HepG2 (cell line): ENCODE data around the gene SHISA4. TPM values are rescaled to one million over a fixed set of nuclear protein-coding genes. Genes with fewer than 3 reads are reported as not detected.

Source experiments
- ATAC-seq: fragments of 200-7000 bp; cut with Tn5 transposase; 3 replicates; pipeline ENCODE4 v1.9.1; 2020; ENCODE audit warnings: mild to moderate bottlenecking, moderate library complexity
- BruUV-seq: library from RNA; stranded (reverse); fragments of 400-500 nt; replicated peaks from 2 replicates; lab custom pipeline; 2021; lab: Mats Ljungman, UMichigan
- CTCF ChIA-PET: fragments of 300-600 bp; formaldehyde crosslinking; extraction: SDS; loops from one replicate; lab custom pipeline; 2021; ENCODE audit warnings: low total read pairs, inconsistent platforms, low intra/inter-chr PET ratio; lab: Yijun Ruan, JAX
- POLR2A ChIA-PET: fragments of 350-600 bp; sonication (Branson Sonifier 250); formaldehyde crosslinking; loops from one replicate; lab custom pipeline; 2020; ENCODE audit warnings: antibody characterized with exemption, inconsistent platforms; lab: Yijun Ruan, JAX
- DNase-seq: peaks from one replicate; pipeline ENCODE4 v3.0.0-alpha.2; 2015; ENCODE audit warnings: low spot score
- FAIRE-seq: peaks from 3 replicates; lab custom pipeline; 2011; peaks lifted over from hg19 to GRCh38; lab: Jason Lieb, UNC
- H2AFZ ChIP-seq: one replicate; pipeline ENCODE4 v1.6.1; 2011; ENCODE audit warnings: low read length, inconsistent platforms
- H3K27ac ChIP-seq: fragments of 300-600 bp; 3 replicates; pipeline ENCODE4 v1.8.0; 2011; ENCODE audit warnings: mixed run types, mild to moderate bottlenecking, mixed read lengths, low read length, inconsistent platforms; ENCODE audit not compliant: insufficient read depth; ENCODE audit errors: extremely low read length
- H3K27me3 ChIP-seq, 2 experiments: fragments of 200-600 bp in 1 of 2; 2 replicates in 1 of 2; 3 replicates in 1 of 2; pipeline versions ENCODE4 v1.6.0 to v1.8.0; 2011; ENCODE audit warnings: low read length in 2 of 2, mild to moderate bottlenecking in 2 of 2, moderate library complexity in 2 of 2, inconsistent platforms in 1 of 2; ENCODE audit not compliant: insufficient read depth in 2 of 2, control insufficient read depth in 1 of 2
- H3K36me3 ChIP-seq, 2 experiments: fragments of 200-600 bp in 1 of 2; replicated peaks in 1 of 2; 2 replicates in 1 of 2; 3 replicates in 1 of 2; pipeline versions ENCODE4 v1.5.1 to v1.8.0; 2011; ENCODE audit warnings: low read length in 2 of 2, inconsistent platforms in 1 of 2; ENCODE audit not compliant: insufficient read depth in 2 of 2, control insufficient read depth in 1 of 2
- H3K4me1 ChIP-seq: 2 replicates; pipeline ENCODE4 v1.5.1; 2012; ENCODE audit warnings: low read length, inconsistent platforms; ENCODE audit not compliant: insufficient read depth
- H3K4me2 ChIP-seq: 2 replicates; pipeline ENCODE4 v1.6.0; 2011; ENCODE audit warnings: low read depth, low read length, inconsistent platforms
- H3K4me3 ChIP-seq, 3 experiments: fragments of 200-600 bp in 1 of 3; sonication (generic), shearing (Covaris generic) in 1 of 3; replicated peaks in 1 of 3; 2 replicates each; pipeline ENCODE4 v1.5.1; 2011 to 2016; ENCODE audit warnings: low read length in 3 of 3, inconsistent platforms in 2 of 3, low read depth in 2 of 3, mild to moderate bottlenecking in 2 of 3, control low read depth in 1 of 3, mixed read lengths in 1 of 3; ENCODE audit not compliant: insufficient read depth in 1 of 3
- H3K79me2 ChIP-seq: one replicate; pipeline ENCODE4 v1.6.1; 2011; ENCODE audit warnings: low read length, inconsistent platforms; ENCODE audit not compliant: insufficient read depth
- H3K9ac ChIP-seq: 2 replicates; pipeline ENCODE4 v1.6.0; 2011; ENCODE audit warnings: mild to moderate bottlenecking, low read depth, low read length, inconsistent platforms; ENCODE audit not compliant: insufficient read depth
- H3K9me3 ChIP-seq: 2 replicates; pipeline ENCODE4 v1.5.1; 2012; ENCODE audit warnings: mild to moderate bottlenecking, low read length
- H4K20me1 ChIP-seq: 2 replicates; pipeline ENCODE4 v1.6.0; 2011; ENCODE audit warnings: inconsistent platforms, mild to moderate bottlenecking, low read length, moderate library complexity; ENCODE audit not compliant: insufficient read depth
- EED ChIP-seq: sonication (generic); formaldehyde crosslinking; IDR thresholded peaks from 2 replicates; pipeline ENCODE4 v1.5.0; 2020; ENCODE audit warnings: mild to moderate bottlenecking, missing genetic modification reagents
- FOXJ3 ChIP-seq: sonication (generic); formaldehyde crosslinking; IDR thresholded peaks from 2 replicates; pipeline ENCODE4 v1.4.0; 2020; ENCODE audit warnings: missing genetic modification reagents, mild to moderate bottlenecking, borderline replicate concordance
- KAT2B ChIP-seq: fragments of 150-350 bp; IDR thresholded peaks from 2 replicates; pipeline ENCODE4 v1.6.1; 2014; ENCODE audit warnings: low read depth, low read length, borderline replicate concordance
- KAT7 ChIP-seq: IDR thresholded peaks from 2 replicates; pipeline ENCODE4 v1.6.1; 2018; ENCODE audit warnings: borderline replicate concordance, missing compliant biosample characterization
- NFE2 ChIP-seq: sonication (generic); formaldehyde crosslinking; IDR thresholded peaks from 2 replicates; pipeline ENCODE4 v1.4.0; 2020; ENCODE audit warnings: missing genetic modification reagents
- PHF20 ChIP-seq: sonication (generic); formaldehyde crosslinking; IDR thresholded peaks from 2 replicates; pipeline ENCODE4 v1.5.0; 2020; ENCODE audit warnings: mild to moderate bottlenecking, missing genetic modification reagents
- SOX5 ChIP-seq: IDR thresholded peaks from 2 replicates; pipeline ENCODE4 v1.6.1; 2016; ENCODE audit warnings: borderline replicate concordance
- U2AF1 ChIP-seq: fragments of 200-400 bp; formaldehyde crosslinking; optimal IDR thresholded peaks from 2 replicates; pipeline ENCODE3; 2017; ENCODE audit warnings: mild to moderate bottlenecking, low read depth, low read length
- ZNF160 ChIP-seq: sonication (generic); formaldehyde crosslinking; IDR thresholded peaks from 2 replicates; pipeline ENCODE4 v1.8.0; 2022; ENCODE audit warnings: mild to moderate bottlenecking, inconsistent platforms, missing genetic modification reagents
- ZNF326 ChIP-seq: sonication (generic); formaldehyde crosslinking; IDR thresholded peaks from 2 replicates; pipeline ENCODE4 v1.4.0; 2020; ENCODE audit warnings: missing genetic modification reagents, borderline replicate concordance
- ZNF496 ChIP-seq: sonication (generic); formaldehyde crosslinking; IDR thresholded peaks from 2 replicates; pipeline ENCODE4 v1.8.1; 2023; ENCODE audit warnings: mild to moderate bottlenecking, moderate library complexity, missing genetic modification reagents; ENCODE audit not compliant: insufficient replicate concordance
- ZNF557 ChIP-seq: sonication (generic); formaldehyde crosslinking; IDR thresholded peaks from 2 replicates; pipeline ENCODE4 v1.4.0; 2020; ENCODE audit warnings: missing genetic modification reagents
- ZNF674 ChIP-seq: sonication (generic); formaldehyde crosslinking; IDR thresholded peaks from 2 replicates; pipeline ENCODE4 v1.5.0; 2020; ENCODE audit warnings: low read depth, mild to moderate bottlenecking, missing genetic modification reagents
- WGBS: methylation state at CpG from one replicate; pipeline ENCODE4 v1.1.6; 2017; ENCODE audit warnings: low lambda C conversion rate; 5-methylcytosine and 5-hydroxymethylcytosine counted together
- in situ Hi-C: cut with HindIII; loops from 2 replicates; pipeline ENCODE4 v1.10.0; 2017; ENCODE audit warnings: low pct_unique_long_range_greater_than_20kb; ENCODE audit not compliant: extremely low pct_ligation_motif_present
- intact Hi-C: fragments of 100-400 bp; cut with micrococcal nuclease; formaldehyde crosslinking; loops from one replicate; pipeline ENCODE4 v1.10.0; 2022; ENCODE audit not compliant: unreplicated experiment
- polyA plus RNA-seq, 8 experiments: library from polyadenylated mRNA; depleted of rRNA in 3 of 8; stranded (reverse) in 7 of 8; unstranded in 1 of 8; fragments of >200 nt; fragmentation: Illumina TruSeq in 4 of 8; extraction: Trizol in 4 of 8; gene quantifications; 2 replicates each; pipeline versions ENCODE4 v1.2.1 to v1.2.3, GENCODE V29; 2011 to 2016; ENCODE audit warnings: low read depth in 4 of 8, missing spikeins in 1 of 8, mixed read lengths in 1 of 8; ENCODE audit not compliant: insufficient read depth in 1 of 8
- total RNA-seq, 5 experiments: library from RNA; depleted of rRNA; stranded (reverse); fragments of >200 nt; fragmentation: Illumina TruSeq; extraction: Trizol; gene quantifications; 2 replicates each; pipeline ENCODE4 v1.2.3, GENCODE V29; 2016; ENCODE audit warnings: low read depth in 1 of 5
- TF ChIP-seq, protein P1 (sequence below): sonication (generic); formaldehyde crosslinking; IDR thresholded peaks from 2 replicates; pipeline ENCODE4 v1.4.0; 2020; ENCODE audit warnings: missing genetic modification reagents, borderline replicate concordance
- TF ChIP-seq, protein P2 (sequence below): IDR thresholded peaks from 2 replicates; pipeline ENCODE4 v1.6.1; 2016; ENCODE audit warnings: missing genetic modification reagents, missing compliant biosample characterization
- TF ChIP-seq, protein P3 (sequence below): sonication (generic); formaldehyde crosslinking; conservative IDR thresholded peaks from 2 replicates; pipeline ENCODE4 v1.4.0; 2020; ENCODE audit warnings: mild to moderate bottlenecking, missing genetic modification reagents, moderate library complexity

SHISA4 gene
- total and polyA plus RNA-seq, 2 of the 13 experiments (the other 11 are each of a cell fraction or from before 2014, with no cell fraction given), result 0.51 to 1.0 TPM

DNA sequence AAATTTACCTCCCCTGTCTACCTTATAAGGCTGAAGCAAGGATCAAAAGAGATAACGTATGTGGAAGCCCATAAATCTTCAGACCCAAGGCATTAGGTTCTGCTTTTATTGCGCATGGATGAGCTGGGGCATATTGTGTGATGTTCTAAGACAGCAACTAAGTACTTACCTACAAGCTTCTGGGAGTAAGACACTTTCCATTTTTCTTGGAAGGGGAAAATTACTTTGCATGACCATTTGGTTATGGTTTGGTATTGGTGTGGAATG is 36.5 kb downstream of the SHISA4 start:
- in situ Hi-C loops, result no loop called here
- H3K27me3 ChIP-seq, result no peaks in the 10 kb centered on the region; a peak in 1 of 5 replicates
- ATAC-seq, result no peak
- no peaks in the 10 kb centered on the region for H3K9me3 ChIP-seq
- no peaks in the 10 kb centered on the region for H3K79me2 ChIP-seq
- WGBS, result 62% methylated on average over 2 of the region's 2 CpGs
- no peak overlapping the region for H3K4me2 ChIP-seq
- POLR2A ChIA-PET, result no interaction called here
- H3K27ac ChIP-seq, result no peak overlapping the region
- intact Hi-C loops, result no loop called here
- H3K9ac ChIP-seq, result no peak overlapping the region
- H3K4me1 ChIP-seq, result no peaks in the 10 kb centered on the region
- TF ChIP-seq, protein P1, sequence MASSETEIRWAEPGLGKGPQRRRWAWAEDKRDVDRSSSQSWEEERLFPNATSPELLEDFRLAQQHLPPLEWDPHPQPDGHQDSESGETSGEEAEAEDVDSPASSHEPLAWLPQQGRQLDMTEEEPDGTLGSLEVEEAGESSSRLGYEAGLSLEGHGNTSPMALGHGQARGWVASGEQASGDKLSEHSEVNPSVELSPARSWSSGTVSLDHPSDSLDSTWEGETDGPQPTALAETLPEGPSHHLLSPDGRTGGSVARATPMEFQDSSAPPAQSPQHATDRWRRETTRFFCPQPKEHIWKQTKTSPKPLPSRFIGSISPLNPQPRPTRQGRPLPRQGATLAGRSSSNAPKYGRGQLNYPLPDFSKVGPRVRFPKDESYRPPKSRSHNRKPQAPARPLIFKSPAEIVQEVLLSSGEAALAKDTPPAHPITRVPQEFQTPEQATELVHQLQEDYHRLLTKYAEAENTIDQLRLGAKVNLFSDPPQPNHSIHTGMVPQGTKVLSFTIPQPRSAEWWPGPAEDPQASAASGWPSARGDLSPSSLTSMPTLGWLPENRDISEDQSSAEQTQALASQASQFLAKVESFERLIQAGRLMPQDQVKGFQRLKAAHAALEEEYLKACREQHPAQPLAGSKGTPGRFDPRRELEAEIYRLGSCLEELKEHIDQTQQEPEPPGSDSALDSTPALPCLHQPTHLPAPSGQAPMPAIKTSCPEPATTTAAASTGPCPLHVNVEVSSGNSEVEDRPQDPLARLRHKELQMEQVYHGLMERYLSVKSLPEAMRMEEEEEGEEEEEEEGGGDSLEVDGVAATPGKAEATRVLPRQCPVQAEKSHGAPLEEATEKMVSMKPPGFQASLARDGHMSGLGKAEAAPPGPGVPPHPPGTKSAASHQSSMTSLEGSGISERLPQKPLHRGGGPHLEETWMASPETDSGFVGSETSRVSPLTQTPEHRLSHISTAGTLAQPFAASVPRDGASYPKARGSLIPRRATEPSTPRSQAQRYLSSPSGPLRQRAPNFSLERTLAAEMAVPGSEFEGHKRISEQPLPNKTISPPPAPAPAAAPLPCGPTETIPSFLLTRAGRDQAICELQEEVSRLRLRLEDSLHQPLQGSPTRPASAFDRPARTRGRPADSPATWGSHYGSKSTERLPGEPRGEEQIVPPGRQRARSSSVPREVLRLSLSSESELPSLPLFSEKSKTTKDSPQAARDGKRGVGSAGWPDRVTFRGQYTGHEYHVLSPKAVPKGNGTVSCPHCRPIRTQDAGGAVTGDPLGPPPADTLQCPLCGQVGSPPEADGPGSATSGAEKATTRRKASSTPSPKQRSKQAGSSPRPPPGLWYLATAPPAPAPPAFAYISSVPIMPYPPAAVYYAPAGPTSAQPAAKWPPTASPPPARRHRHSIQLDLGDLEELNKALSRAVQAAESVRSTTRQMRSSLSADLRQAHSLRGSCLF, result no peak
- TF ChIP-seq ZNF160 (no peak), PHF20 (CRISPR knock-in tag) (no peak), ZNF674 (no peak), ZNF557 (CRISPR knock-in tag) (no peak), EED (CRISPR knock-in tag) (no peak), NFE2 (CRISPR knock-in tag) (no peak), KAT2B (no peak), ZNF496 (CRISPR knock-in tag) (no peak), U2AF1 (no peak), SOX5 (CRISPR knock-in tag) (no peak), FOXJ3 (CRISPR knock-in tag) (no peak), KAT7 (CRISPR knock-in tag) (no peak), ZNF326 (no peak)
- TF ChIP-seq, protein P2, sequence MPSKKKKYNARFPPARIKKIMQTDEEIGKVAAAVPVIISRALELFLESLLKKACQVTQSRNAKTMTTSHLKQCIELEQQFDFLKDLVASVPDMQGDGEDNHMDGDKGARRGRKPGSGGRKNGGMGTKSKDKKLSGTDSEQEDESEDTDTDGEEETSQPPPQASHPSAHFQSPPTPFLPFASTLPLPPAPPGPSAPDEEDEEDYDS, result no peak
- TF ChIP-seq, protein P3, sequence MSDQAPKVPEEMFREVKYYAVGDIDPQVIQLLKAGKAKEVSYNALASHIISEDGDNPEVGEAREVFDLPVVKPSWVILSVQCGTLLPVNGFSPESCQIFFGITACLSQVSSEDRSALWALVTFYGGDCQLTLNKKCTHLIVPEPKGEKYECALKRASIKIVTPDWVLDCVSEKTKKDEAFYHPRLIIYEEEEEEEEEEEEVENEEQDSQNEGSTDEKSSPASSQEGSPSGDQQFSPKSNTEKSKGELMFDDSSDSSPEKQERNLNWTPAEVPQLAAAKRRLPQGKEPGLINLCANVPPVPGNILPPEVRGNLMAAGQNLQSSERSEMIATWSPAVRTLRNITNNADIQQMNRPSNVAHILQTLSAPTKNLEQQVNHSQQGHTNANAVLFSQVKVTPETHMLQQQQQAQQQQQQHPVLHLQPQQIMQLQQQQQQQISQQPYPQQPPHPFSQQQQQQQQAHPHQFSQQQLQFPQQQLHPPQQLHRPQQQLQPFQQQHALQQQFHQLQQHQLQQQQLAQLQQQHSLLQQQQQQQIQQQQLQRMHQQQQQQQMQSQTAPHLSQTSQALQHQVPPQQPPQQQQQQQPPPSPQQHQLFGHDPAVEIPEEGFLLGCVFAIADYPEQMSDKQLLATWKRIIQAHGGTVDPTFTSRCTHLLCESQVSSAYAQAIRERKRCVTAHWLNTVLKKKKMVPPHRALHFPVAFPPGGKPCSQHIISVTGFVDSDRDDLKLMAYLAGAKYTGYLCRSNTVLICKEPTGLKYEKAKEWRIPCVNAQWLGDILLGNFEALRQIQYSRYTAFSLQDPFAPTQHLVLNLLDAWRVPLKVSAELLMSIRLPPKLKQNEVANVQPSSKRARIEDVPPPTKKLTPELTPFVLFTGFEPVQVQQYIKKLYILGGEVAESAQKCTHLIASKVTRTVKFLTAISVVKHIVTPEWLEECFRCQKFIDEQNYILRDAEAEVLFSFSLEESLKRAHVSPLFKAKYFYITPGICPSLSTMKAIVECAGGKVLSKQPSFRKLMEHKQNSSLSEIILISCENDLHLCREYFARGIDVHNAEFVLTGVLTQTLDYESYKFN (CRISPR knock-in tag), result no peak
- no peaks in the 10 kb centered on the region for H3K36me3 ChIP-seq
- FAIRE-seq, result no peak
- no peak overlapping the region for H3K4me3 ChIP-seq
- CTCF ChIA-PET, result interaction anchor here (0.6 kb wide), 1 partner anchor 21 kb away, joined by 3 read pairs; no protein-coding TSS in a partner anchor
- H2AFZ ChIP-seq, result no peak overlapping the region
- H4K20me1 ChIP-seq, result no peaks in the 10 kb centered on the region
- BruUV-seq, result no TSS peak
- DNase-seq, result no peak
